Heart left ventricle (tissue), 16 donors: ENCODE measurements around the gene CLPTM1. TPM values are rescaled to one million over a fixed set of nuclear protein-coding genes. Genes with fewer than 3 reads are reported as not detected.
"Not testable (repeated sequence)": the region's sequence is repeated elsewhere in the genome, so short reads cannot be mapped to it uniquely, and the experiment has no call there.

Experiments
- ATAC-seq, 4 donors: fragments of 200-7000 bp; cut with Tn5 transposase; one replicate each; pipeline ENCODE4 v1.9.1; 2020 to 2022; ENCODE audit warnings: moderate library complexity in 4 of 4, mild to moderate bottlenecking in 3 of 4, moderate number of reproducible peaks in 1 of 4
- DNase-seq, 5 donors: peaks; one replicate each; pipeline ENCODE4 v3.0.0-alpha.2; 2020
- H3K27ac ChIP-seq, 12 donors: fragments of 200-600 bp; sonication (generic) in 4 of 12; one replicate each; pipeline versions ENCODE4 v1.5.0 to v1.8.0; 2016 to 2022; ENCODE audit warnings: mild to moderate bottlenecking in 2 of 12
- H3K27me3 ChIP-seq, 9 donors: fragments of 200-600 bp; sonication (generic) in 2 of 9; one replicate each; pipeline versions ENCODE4 v1.5.1 to v1.8.0; 2016 to 2022; ENCODE audit warnings: mild to moderate bottlenecking in 3 of 9
- H3K36me3 ChIP-seq, 9 donors: fragments of 200-600 bp; sonication (generic) in 2 of 9; one replicate each; pipeline versions ENCODE4 v1.5.0 to v1.8.0; 2018 to 2022; ENCODE audit warnings: mild to moderate bottlenecking in 2 of 9
- H3K4me1 ChIP-seq, 12 donors: fragments of 200-600 bp; sonication (generic) in 4 of 12; one replicate each; pipeline versions ENCODE4 v1.5.0 to v1.8.0; 2016 to 2022; ENCODE audit warnings: mild to moderate bottlenecking in 3 of 12
- H3K4me3 ChIP-seq, 12 donors: fragments of 200-600 bp; sonication (generic) in 4 of 12; one replicate each; pipeline versions ENCODE4 v1.5.0 to v1.8.0; 2017 to 2022; ENCODE audit warnings: mild to moderate bottlenecking in 9 of 12, moderate library complexity in 4 of 12
- H3K9me3 ChIP-seq, 12 donors: fragments of 200-600 bp; sonication (generic) in 4 of 12; one replicate each; pipeline versions ENCODE4 v1.5.0 to v1.8.0; 2016 to 2022; ENCODE audit warnings: mild to moderate bottlenecking in 1 of 12
- POLR2A ChIP-seq, 2 donors: fragments of 450-650 bp; IDR thresholded peaks; one replicate each; pipeline ENCODE4 v1.6.1; 2017; ENCODE audit warnings: antibody characterized with exemption in 2 of 2, mild to moderate bottlenecking in 2 of 2, moderate library complexity in 2 of 2
- WGBS, 4 donors: extraction: QIAGEN DNeasy Blood & Tissue Kit in 2 of 4; methylation state at CpG; one replicate each; pipeline versions ENCODE4 v1.1.5 to v1.1.7; 2013 to 2018; 5-methylcytosine and 5-hydroxymethylcytosine counted together
- intact Hi-C, 10 donors: fragments of 100-400 bp; cut with DNase I; formaldehyde crosslinking; loops; one replicate each; pipeline versions ENCODE4 v1.11.1 to v1.14.2; 2022
- polyA plus RNA-seq, 2 donors: library from polyadenylated mRNA; stranded (reverse); fragments of 200-250 nt; gene quantifications; one replicate each; pipeline ENCODE4 v1.2.3, GENCODE V29; 2013
- total RNA-seq, 9 donors: library from RNA; depleted of rRNA in 2 of 9; stranded (reverse); fragments of >200 nt in 2 of 9; fragmentation: NEBNext Ultra II Directional in 3 of 9; extraction: Animal tissue kit (Norgen Biotek cat#: 25700) in 3 of 9; gene quantifications; one replicate each; pipeline versions ENCODE4 v1.1.0 to v1.2.4, GENCODE V29; 2016 to 2023
- TF ChIP-seq, protein P1 (sequence below), 12 donors: fragments of 200-600 bp; sonication (generic) in 4 of 12; IDR thresholded peaks; one replicate each; pipeline versions ENCODE4 v1.5.0 to v1.8.0; 2018 to 2022; ENCODE audit warnings: antibody characterized with exemption in 12 of 12, mild to moderate bottlenecking in 5 of 12
- donor health status: ischemic (EF 13 %, LVEDD 7.1; RV severe dilation, severe dysfunction).
- donor health status: healthy with polysubstance abuse.
- donor health status: DM: no; HTN: yes; CAD: no.
- donor health status: DM: no; HTN: no; CAD: no.
- donor health status: ischemic (EF 25% LVEDD 6.9; RV normal size, moderate dysfunction).
- donor health status: ischemic (EF 25% LVEDD 5.7; RV mildly dilated, moderate dysfunction).
- donor health status: healthy.
- donor health status: DM: yes; HTN: yes; CAD: no.
- donor health status: ischemic (EF 35%, LVEDD 5.7; RV mildly dilated, moderate dysfunction).
- donor health status: nonischemic (EF 11% LVEDD 7.7; RV severe dilation, severe dysfunction).
- donor health status: DM: yes; HTN: yes; CAD: no.
- donor health status: PGD.
- donor health status: ischemic (EF 29% LVEDD 5.4; RV normal size, mild dysfunction).
- donor health status: nonischemic (EF 23%, LVEDD 6.1; RV moderate dilation, normal function).

The CLPTM1 gene
- total and polyA plus RNA-seq, 11 donors = 89.2 to 120 (median 96.0) TPM

DNA sequence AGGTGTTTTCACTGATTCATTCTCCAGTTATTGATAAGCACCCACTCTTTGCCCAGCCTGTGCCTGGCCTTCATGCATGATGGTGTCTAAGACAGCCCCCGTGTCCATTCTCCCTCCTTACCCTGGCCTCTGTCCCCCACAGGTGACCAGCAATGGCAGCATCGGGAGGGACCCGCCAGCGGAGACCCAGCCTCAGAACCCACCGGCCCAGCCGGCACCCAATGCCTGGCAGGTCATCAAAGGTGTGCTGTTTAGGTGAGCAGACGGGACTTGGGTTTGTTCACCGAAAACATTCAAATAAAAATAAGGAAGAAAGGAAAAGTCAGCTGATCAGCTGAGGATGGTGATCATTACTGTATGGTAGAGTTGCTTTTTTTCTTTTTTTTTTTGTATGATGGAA is 6.6 kb downstream of the CLPTM1 start:
- 85 to 92% (median 89%) methylated on average over 8 of the region's 8 CpGs for WGBS, 4 donors

DNA sequence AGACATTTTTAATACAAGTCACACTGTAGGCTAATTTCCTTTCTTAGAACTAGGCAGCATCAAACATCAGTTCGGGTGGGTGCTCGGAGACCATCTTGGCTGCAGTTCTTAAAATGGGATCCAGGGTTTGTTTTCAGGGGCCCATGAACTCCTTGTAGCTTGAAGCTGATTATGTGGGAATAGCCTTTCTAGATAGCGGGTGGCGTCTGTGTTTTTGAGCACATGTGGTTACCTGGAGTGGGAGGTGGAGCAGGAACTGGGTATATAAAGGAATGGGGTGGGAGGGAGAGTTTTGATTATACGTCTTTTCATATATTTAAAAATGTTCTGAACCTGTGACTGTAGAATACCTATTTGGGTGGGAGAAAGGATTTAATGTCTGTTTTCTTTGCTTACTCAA is 12.9 kb downstream of the CLPTM1 start:
- intact Hi-C loops = no loop called here
- H3K4me1 ChIP-seq = no peaks in the 10 kb centered on the region
- no peaks in the 10 kb centered on the region for H3K9me3 ChIP-seq
- ATAC-seq (no peak), DNase-seq (no peak)
- H3K4me3 ChIP-seq = no peak overlapping the region
- peaks cover 0 to 83% (median 62%) of the 10 kb centered on the region in 9 donors for H3K36me3 ChIP-seq
- TF ChIP-seq, protein P1, sequence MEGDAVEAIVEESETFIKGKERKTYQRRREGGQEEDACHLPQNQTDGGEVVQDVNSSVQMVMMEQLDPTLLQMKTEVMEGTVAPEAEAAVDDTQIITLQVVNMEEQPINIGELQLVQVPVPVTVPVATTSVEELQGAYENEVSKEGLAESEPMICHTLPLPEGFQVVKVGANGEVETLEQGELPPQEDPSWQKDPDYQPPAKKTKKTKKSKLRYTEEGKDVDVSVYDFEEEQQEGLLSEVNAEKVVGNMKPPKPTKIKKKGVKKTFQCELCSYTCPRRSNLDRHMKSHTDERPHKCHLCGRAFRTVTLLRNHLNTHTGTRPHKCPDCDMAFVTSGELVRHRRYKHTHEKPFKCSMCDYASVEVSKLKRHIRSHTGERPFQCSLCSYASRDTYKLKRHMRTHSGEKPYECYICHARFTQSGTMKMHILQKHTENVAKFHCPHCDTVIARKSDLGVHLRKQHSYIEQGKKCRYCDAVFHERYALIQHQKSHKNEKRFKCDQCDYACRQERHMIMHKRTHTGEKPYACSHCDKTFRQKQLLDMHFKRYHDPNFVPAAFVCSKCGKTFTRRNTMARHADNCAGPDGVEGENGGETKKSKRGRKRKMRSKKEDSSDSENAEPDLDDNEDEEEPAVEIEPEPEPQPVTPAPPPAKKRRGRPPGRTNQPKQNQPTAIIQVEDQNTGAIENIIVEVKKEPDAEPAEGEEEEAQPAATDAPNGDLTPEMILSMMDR (IDR thresholded peaks at IDR 0.05) = no peak
- no peak for TF ChIP-seq POLR2A (IDR thresholded peaks at IDR 0.05)
- WGBS, 4 donors = 90 to 93% (median 90%) methylated on average over 5 of the region's 5 CpGs
- no peak overlapping the region for H3K27ac ChIP-seq
- H3K27me3 ChIP-seq = no peaks in the 10 kb centered on the region

More for the DNA sequence above, 6.6 kb downstream of the CLPTM1 start:
- intact Hi-C loops = no loop called here
- H3K4me1 ChIP-seq = peaks cover 0 to 41% (median 20%) of the 10 kb centered on the region in 12 donors
- TF ChIP-seq POLR2A (IDR thresholded peaks at IDR 0.05) = no peak
- TF ChIP-seq, protein P1 (IDR thresholded peaks at IDR 0.05) = no peak
- H3K27me3 ChIP-seq = no peaks in the 10 kb centered on the region
- peaks cover 0 to 71% (median 48%) of the 10 kb centered on the region in 9 donors for H3K36me3 ChIP-seq
- no peak for ATAC-seq
- no peak overlapping the region for H3K27ac ChIP-seq
- H3K9me3 ChIP-seq = no peaks in the 10 kb centered on the region
- DNase-seq = no peak
- H3K4me3 ChIP-seq = no peak overlapping the region

DNA sequence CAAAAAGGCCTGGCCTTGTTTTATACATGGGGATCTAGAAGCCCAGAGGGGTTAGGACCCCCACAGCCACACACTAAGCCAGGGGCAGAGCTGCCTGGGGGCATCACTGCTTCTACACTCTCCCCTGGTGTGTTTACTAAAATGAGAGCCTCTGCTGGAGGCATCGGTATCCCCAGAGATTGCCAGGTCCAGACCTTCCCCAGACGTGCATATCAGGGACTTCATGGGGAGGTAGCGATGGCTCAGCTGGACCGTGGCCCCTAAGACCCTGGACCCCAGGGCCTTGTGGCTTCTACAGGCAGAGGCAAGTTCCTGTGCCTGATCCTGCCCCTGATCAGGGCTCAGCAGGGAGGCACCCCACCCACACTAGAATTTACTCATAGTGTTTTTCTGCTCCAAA is 13.5 kb downstream of the CLPTM1 start:
- Histone ChIP-seq H3K4me3 (no peak overlapping the region), H3K9me3 (no peaks in the 10 kb centered on the region), H3K27me3 (no peaks in the 10 kb centered on the region), H3K27ac (no peak overlapping the region), H3K36me3 (peaks cover 0 to 84% (median 65%) of the 10 kb centered on the region in 9 donors), H3K4me1 (no peaks in the 10 kb centered on the region)
- 85 to 89% (median 87%) methylated on average over 4 of the region's 4 CpGs for WGBS, 4 donors
- intact Hi-C loops = no loop called here
- DNase-seq (no peak), ATAC-seq (no peak)
- TF ChIP-seq POLR2A (IDR thresholded peaks at IDR 0.05) = no peak
- TF ChIP-seq, protein P1 (IDR thresholded peaks at IDR 0.05) = no peak

DNA sequence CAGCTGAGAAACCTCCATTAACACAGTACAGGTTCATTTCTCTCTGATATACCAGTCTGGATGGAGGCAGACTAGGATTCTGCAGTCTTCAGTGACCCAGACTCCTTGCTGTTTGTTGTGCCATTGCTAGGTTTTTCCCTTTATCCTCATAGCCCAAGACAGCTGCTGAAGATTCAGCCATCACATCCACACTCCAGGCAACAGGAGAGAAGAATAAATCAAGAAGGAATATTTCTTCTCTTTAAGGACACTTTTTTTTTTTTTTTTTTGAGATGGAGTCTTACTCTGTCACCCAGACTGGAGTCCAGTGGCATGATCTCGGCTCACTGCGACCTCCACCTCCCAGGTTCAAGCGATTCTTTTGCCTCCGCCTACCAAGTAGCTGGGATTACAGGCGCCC is 14.3 kb downstream of the CLPTM1 start:
- ATAC-seq (no peak), DNase-seq (no peak)
- Histone ChIP-seq H3K27ac (no peak overlapping the region), H3K4me1 (no peaks in the 10 kb centered on the region), H3K4me3 (no peak overlapping the region), H3K27me3 (no peaks in the 10 kb centered on the region), H3K36me3 (peaks cover 0 to 84% (median 66%) of the 10 kb centered on the region in 9 donors), H3K9me3 (no peaks in the 10 kb centered on the region)
- TF ChIP-seq POLR2A (IDR thresholded peaks at IDR 0.05) = no peak
- TF ChIP-seq, protein P1 (IDR thresholded peaks at IDR 0.05) = no peak
- WGBS, 4 donors = 95 to 96% (median 96%) methylated on average over 5 of the region's 5 CpGs
- intact Hi-C loops = no loop called here

DNA sequence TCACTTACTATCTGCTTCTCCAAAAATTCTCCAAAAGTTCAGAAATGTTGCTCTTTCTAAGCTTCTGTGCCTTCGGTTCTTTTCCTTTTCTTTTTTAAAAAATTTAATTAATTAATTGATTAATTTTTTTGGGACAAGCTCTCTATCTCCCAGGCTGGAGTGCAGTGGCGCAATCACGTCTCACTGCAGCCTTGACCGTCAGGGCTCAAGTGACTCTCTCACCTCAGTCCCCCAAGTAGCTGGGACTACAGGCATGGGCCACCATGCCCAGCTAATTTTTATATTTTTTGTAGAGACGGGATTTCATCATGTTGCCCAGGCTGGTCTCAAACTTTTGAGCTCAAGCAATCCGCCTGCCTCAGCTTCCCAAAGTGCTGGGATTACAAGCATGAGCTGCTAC is 16.3 kb downstream of the CLPTM1 start:
- peaks cover 4 to 84% (median 66%) of the 10 kb centered on the region in 9 donors for H3K36me3 ChIP-seq
- H3K4me1 ChIP-seq, DNase-seq, ATAC-seq, H3K4me3 ChIP-seq, H3K27ac ChIP-seq, intact Hi-C loops, H3K27me3 ChIP-seq, H3K9me3 ChIP-seq: not testable (repeated sequence)
- WGBS, 4 donors = 86 to 95% (median 92%) methylated on average over 6 of the region's 6 CpGs
